DOHH2 (cell line): ENCODE data around the gene AURKA.

Source experiments
- CTCF ChIP-seq: fragments of 200-600 bp; sonication (generic); IDR thresholded peaks from one replicate; pipeline ENCODE4 v1.5.1; 2014; ENCODE audit warnings: antibody characterized with exemption, mild to moderate bottlenecking, low read depth, low read length; ENCODE audit not compliant: poor library complexity, severe bottlenecking
- EZH2phosphoT487 ChIP-seq: fragments of 200-600 bp; sonication (generic); IDR thresholded peaks from 2 replicates; pipeline ENCODE4 v1.6.1; 2017; ENCODE audit warnings: borderline replicate concordance, mild to moderate bottlenecking, antibody characterized with exemption, low read length, moderate library complexity, mixed read lengths

- TF ChIP-seq CTCF = no peak
- TF ChIP-seq EZH2phosphoT487 = no peak
Measured at GRCh38 chr20:56342783-56343182, 49.2 kb downstream of the AURKA start.
